NCI-H1436 treated with DMSO at 0.1 percent for 48 hours (cell line): ENCODE data around the gene INPP5A.
A peak's percentile ranks its signal among the peaks of the same experiment; 100 is the strongest.
"Not testable (repeated sequence)": the region's sequence is repeated elsewhere in the genome, so short reads cannot be mapped to it uniquely, and the experiment has no call there.

Experiments
- DNase-seq: peaks from one replicate; lab custom pipeline; 2025; lab: John Stamatoyannopoulos, UW

INPP5A gene

DNA sequence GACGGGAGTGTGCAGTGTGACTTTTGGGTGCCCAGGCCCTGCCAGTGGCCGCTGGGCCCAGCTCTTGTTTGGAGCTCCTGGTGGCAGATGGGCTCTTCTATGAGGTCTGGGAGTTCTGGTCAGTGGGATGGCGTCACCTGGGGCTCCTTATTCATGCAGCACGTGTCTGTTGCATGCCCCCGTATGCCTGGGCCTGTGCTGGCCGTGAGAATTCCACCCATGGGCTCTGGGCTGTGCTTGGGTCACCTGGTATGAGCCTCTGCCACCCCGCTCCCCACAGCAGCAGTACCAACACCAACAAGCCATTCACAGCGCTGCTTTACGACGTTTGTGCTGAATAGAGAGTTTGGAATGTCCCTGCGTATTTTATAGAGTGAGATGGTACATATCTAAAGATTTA is 27.1 kb downstream of the INPP5A start:
- no peak for DNase-seq

DNA sequence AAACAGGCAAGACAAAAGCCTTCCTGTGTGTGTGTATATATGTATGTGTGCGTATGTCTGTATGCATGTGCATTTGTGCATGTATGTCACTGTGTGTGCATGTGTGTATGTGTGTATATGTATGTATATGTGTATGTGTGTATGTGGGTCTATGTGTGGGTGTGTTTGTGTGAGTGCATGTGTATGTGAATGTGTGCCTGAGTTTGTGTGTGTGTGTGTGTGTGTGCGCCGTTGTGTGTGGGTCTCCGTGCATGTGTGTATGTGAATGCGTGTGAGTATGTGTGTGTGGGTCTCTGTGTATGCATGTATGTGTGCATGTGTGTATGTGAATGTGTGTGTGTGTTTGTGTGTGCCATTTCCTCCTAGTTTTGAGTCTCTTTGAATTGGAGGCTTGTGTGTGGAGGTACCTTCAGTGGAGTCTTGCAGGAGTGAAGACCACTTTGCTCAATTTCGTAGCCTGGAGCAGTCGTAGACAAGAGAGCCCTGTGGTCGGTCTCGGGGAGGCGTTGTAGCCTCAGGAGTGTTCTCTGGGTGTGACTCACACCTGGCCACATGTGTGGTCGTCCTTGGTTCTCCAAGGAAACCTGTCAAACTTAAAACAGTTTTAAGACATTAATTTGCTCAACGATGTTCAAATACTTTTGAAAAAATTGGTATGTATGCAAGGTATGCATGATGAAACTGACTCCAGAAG is 28.1 kb downstream of the INPP5A start:
- DNase-seq: no peak

DNA sequence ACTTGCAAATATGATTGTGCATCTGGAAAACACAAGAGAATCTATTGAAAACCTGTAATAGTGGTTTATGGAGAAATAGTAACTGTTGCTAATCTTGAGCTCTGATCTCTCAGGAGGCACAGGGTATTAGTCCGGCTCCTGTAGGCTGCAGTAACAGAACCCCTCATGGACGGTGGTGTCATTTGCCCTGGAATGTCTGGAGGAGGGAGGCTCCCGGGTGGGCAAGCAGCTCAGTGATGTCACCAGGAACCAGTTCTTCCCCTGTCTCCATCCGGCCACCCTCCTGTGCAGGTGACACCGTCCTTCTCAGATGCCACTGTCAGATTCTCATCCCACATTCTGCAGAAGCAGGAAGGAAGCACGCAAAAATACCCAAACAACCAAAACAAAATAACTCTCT is 29.3 kb downstream of the INPP5A start:
- no peak for DNase-seq

DNA sequence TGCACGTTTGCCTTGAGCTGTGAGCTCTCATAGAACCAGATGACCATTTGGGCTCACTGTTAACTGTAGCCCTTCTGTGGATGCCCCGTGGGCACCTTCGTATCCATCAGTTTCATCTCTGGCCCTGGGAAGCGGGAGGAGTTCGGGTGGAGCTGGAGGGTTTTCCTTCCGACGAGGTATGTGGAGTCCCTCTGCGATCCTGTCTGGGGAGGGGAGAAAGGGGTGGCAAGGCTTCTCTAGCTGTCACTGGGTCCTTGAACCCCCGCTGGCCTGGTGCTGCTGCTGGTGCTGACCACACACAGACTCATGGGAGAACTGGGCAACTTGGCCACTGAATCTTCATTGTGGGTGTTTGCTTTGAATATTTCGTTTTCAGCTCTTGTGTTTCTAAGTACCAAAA is 32.7 kb downstream of the INPP5A start:
- no peak for DNase-seq

DNA sequence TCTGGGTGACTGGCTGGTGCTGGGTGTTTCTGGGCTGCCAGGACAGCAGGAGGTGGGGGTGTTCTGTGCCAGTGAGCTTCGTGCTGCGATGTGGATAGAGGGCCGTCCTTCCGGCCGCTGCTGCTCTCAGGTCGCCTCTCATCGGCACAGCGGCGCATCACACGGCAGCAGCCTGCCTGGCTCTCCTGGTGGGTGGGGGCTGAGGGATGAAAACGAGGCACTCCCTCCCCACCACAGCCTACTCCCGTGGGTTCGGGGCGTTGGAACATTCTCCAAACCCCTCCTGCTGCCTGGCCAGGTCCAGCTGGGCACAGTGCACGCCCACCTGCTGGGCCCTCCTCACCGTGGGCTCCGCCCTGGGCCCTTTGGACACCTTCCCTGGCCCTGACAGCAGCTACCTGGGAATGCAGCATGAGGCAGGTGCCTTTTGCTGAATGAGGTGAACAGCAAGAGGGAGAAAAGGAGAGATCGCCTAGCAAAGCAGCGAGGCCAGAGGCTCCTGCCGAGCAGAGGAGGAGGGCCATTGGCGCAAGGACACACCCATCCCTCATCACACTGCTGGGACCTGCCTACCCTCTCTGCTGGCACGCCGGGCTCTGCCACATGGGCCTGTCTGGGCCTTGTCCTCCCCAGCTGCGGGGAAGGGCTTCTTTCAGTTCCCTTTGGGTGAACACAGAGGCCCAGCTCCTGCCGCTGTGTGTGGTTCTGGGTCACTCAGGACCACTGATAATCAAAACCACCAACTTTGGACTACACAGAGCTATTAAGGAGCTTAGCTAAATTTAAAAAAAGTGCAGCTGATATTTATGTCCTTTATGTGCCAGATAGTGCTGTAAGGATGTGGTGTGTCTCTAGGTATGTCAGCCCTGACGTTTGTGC is 33.4 kb downstream of the INPP5A start:
- DNase-seq: no peak

DNA sequence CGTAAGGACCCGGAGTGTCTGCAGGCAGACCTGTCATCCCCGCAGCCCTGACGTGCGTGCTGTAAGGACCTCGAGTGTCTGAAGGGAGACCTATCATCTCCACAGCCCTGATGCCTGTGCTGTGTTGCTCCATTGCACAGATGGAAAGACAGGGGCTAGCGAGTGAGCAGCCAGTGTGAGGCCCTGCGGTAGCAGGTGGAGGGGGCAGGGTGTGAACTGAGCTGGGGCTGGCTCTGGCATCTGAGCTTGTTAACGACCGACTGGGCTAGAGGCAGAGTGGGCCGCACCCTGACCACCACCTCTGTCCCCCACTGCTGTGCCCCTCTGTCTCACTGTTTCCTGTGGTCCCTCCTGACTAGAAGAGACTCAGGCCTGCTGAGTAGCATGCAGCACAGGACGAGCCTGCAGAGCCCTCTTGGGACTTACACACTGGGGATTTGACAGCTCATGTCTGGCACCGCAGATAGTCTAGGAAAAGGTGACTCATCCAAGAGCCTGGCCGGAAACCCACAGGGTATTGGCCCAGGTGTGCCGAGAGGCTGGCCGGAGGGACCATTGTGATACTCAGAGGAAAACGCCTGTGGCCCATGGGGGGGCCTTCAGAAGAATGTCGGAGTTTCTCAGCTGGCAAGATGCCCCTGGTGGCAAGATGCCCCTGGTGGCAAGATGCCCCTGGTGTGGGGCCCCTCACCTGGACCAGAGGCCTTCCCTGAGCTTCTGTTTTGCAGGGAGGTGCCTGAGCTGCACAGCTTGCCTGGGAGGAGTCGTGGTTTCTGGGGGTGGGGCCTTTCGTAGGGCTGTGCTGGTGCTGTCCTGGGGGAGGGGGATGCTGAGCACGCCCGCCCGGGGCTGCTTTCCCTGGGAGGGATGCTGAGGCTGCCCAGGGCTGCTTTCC is 34.3 kb downstream of the INPP5A start:
- peak; percentile 51 for DNase-seq

DNA sequence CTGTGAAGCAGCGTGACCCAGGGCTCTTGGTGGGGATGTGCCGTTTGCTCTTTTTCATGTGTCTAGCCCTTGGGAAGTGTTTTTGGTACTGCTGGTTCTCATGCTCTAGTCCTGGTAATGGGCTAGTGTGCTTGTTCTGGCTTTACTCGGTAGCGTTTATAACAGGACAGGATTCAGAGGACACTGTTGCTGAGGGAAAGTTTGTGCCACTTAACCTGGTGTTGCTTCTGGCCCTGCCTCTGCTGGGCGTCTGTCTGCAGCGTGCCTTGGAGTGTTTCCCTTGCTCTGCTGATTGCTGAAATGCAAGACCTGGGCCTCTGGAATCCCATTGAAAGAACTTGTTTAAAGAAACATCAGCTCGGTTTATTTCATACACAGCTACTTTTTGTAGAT is 35.0 kb downstream of the INPP5A start:
- DNase-seq: no peak

DNA sequence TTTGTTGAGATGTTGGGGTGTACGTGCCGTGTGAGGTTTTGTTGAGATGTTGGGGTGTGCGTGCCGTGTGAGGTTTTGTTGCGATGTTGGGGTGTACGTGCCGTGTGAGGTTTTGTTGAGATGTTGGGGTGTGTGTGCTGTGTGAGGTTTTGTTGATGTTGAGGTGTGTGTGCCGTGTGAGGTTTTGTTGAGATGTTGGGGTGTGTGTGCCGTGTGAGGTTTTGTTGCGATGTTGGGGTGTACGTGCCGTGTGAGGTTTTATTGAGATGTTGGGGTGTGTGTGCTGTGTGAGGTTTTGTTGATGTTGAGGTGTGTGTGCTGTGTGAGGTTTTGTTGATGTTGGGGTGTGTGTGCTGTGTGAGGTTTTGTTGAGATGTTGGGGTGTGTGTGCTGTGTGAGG is 35.4 kb downstream of the INPP5A start:
- DNase-seq: not testable (repeated sequence)

DNA sequence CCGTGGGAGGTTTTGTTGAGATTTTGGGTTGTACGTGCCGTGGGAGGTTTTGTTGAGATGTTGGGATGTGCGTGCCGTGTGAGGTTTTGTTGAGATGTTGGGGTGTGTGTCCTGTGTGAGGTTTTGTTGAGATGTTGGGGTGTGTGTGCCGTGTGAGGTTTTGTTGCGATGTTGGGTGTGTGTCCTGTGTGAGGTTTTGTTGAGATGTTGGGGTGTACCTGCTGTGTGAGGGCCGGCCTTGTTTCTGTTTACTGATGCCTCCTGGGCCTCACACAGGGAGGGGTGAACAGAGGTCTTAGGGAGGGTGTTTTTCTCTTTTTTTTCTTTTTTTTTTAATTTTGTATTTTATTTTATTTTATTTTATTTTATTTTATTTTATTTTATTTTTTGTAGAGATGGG is 36.7 kb downstream of the INPP5A start:
- no peak for DNase-seq

DNA sequence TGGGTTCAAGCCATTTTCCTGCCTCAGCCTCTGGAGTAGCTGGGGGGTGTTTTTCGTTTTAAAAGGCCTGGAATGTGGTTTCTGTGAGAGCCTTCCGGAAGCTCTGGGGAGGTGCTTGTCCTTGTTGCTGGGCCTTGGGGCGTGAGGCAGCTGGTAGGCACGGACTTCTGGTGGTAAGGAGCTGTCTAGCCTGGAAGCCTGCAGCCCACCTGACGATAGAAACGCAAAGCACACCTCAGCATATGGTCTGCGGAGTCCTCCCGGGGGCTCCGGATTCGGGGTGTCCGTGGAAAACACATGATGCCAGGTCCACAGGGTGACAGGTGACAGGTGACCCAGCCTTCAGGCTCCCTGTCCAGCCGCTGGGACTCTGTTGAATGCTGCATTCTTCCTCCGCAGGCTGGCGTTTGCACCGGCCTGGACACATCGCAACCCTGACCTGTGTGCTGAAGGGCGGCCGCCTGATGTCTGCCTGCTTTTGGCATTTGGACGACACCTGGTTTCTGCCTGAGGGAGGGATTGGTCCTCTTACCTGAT is 37.3 kb downstream of the INPP5A start:
- DNase-seq: no peak

DNA sequence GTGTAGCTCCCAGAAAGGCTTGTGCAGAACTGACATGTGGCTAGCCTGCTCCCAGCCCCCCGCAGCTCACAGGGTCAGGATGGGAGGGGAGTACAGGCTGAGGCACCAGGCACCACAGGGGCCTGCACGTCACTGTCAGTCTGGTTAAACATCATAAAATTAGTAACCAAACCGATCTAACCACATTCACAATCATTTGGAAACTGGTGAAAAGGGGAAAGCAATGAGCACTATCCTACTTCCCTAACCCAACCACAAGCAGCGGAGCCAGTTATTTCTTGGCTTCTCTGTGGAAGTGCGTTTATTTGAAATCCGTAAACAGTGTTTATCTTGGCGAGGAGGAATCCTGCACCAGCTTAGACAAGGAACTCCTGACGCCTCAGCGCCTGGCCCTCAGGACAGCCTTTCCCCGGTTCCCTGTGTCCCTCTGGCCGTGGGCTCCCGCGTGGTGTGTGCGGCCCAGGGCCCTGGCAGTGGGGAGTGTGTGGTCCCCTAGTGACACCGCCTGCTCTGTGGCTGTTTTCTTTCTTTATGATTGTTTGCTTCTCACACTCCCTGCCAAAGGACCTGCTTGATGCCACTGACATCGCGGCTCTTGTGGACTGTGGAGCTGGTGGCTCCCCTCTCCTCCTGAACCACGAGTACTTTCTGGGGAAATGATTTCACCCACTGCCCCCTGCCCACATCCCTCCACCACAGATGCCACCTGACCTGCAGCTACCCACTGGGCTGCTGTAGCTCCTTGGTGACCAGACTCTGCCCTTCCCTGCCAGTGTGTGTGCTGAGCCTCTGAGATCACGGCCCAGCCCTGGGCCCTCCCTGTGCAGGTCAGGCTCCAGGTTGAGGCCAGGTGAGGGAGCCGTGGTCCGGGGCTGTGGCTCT is 38.0 kb downstream of the INPP5A start:
- DNase-seq: no peak

DNA sequence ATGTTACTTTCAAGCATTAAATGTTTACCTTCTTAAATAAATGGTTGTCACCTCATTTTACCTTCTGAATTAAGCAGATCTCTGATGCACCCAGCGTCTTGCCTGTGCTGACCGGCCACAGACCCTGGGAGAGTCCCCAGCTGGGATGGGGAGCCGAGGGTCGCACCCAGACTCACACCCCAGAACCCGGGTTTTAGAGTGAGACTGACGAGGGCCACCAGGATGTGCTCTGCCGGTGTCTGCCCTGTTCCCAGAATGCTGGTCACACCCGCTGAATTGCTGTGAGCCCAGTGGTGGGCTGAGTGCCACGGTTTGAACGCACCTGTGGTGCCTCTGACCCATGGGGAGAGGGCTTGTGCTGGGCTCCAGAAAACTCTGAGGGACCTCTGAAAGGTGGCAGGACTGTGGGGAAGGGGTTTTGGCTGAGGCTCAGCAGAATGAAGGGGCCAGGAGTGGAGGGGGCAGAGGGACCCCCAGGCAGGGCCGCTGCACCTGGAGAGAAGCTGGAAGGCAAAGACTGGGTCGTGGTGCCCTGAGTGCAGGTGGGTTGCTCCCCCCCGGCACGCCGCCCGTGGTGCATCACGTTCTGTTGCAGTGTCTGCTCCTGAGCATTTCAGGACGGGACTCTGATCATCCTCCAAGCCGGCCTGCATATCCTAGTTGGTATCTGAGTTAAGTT is 39.2 kb downstream of the INPP5A start:
- DNase-seq: no peak

DNA sequence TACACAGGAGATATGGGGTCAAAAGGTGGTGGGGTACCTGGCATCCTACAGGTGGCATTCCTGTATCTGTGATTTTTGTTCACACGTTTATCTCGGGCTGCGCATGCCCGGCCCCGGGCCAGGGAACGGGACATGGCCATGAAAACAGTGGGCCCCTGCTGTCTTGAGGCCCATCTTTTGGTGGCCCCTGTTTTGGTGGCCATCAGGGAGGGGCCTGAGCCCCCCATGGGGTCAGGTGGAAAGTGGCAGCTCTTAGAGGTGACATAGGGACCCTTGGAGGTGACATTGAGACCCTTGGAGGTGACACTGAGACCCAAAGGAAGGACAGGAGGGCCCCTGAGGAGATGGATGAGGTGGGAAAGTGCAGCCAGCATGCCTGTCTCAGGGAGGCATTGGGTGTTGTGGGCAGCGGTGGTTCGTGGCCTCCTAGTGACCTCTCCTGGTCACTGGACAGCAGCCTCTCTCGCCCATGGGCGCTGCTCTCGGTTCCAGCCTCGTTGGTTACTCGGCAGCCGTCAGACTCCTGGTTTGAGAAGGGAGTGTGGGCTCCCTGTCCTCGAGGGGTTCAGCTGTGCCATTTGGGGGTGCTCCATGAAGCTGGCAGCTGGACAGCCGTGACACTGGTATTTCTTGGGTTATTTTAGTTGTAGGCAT is 39.9 kb downstream of the INPP5A start:
- no peak for DNase-seq

DNA sequence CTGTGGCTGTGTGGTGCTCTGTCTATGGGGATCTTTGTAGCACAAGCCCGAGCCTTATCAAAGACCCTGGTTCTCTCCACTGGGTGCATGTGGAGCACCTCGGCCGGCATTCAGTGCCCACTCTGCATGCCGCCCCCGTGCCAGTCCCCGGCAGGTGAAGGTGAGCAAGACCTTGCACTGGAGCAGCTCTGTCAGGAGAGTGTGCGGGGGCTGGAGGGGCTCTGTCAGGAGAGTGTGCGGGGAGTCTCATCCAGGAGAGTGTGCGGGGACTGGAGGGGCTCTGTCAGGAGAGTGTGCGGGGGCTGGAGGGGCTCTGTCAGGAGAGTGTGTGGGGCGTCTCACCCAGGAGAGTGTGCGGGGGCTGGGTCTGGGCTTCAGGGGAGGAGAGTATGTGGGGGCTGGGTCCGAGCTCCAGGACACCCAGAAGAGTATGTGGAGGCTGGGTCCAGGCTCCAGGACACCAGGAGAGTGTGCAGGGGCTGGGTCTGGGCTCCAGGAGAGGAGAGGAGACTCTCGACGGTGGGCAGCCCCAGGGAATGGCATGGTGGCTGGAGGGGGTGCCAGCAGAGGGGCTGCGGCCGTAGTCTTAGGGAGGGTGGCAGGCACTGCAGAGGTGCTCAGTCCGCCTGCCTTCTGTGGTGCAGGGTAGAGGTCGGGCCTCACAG is 40.8 kb downstream of the INPP5A start:
- DNase-seq: no peak

DNA sequence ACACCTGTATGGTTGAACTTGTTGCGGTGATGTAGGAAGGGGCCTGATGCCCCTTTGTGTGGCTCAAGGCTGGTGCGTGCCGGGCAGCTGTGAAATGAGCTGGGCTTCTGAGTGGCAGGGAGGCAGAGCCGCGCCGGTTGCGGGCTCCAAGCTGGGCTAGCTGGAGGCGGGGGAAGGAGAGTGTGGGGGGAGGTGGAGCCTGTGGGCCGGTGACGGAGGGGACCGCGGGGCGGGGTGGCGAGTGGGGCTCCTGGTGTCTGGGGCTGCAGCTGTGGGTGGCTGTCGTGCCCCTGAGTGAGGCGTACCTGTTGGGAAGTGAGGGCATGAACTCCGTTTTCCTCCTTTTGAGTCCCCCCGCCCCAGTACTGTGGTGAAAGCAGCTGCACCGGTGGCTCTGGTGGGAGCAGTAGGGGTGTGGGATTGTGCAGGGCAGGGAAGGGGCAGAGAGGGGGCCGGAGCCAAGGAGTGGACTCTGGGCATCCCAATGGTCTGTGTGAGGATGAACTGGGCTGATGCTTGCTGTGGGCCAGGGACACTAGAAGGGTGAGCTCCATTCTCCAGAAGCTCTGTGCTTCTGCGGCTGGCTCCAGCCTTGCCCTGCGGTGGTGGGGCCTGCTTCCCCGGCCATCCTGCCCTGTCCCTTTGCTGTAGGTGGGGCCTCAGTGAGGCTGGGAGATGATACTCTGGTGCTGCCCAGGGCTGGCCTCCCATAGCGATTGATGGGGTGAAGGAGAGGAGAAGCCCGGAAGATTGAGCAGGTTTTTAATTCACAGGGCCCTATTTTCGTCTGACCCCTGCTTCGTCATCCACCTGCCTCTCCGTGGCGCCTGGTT is 41.7 kb downstream of the INPP5A start:
- no peak for DNase-seq

DNA sequence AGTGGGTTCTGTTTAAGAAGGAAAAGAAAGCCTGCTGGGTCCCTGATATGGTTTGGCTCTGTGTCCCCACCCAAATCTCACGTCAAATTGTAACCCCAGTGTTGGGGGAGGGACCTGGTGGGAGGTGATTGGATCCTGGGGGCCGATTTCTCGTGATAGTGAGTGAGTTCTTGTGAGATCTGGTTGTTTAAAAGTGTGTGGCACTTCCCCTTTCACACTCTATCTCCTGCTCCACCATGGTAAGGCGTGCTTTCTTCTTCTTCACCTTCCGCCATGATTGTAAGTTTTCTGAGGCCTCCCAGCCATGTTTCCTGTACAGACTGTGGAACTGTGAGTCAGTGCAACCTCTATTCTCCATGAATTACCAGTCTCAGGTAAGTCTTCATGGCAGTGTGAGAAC is 42.6 kb downstream of the INPP5A start:
- DNase-seq: no peak

DNA sequence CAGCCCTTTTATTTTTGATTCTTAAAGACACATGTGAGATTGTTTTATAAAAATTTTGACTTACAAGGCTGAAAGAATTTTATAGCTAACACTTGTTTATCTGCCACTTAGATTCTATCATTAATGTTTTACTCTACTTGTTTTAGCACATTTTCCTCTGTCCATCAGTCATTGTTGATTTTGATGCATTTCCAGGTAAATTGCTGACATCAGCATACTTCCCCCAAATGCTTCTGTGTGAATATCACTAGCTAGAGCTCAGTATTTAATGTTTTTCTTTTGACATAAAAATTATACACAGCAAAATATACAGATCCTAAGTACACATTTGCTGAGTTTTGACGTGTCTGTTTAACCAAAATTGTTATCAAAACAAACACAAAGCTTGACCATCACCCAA is 43.0 kb downstream of the INPP5A start:
- DNase-seq: no peak

DNA sequence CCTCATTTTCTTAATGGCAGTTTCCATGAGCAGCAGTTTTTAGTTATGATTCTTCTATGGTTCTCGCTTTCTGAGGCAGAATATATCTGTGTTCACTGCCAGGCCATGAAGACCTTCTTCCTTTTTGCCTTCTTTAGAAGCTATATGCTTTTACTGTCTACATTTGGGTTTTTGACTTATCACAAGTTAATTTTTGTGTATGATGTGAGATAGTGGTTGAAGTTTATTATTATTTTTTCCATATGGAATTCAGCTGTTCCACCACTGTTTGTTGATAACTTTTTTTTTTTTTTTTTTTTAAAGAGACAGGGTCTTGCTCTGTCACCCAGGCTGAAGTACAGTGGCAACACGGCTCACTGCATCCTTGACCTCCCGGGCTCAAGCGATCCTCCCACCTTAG is 44.5 kb downstream of the INPP5A start:
- no peak for DNase-seq

DNA sequence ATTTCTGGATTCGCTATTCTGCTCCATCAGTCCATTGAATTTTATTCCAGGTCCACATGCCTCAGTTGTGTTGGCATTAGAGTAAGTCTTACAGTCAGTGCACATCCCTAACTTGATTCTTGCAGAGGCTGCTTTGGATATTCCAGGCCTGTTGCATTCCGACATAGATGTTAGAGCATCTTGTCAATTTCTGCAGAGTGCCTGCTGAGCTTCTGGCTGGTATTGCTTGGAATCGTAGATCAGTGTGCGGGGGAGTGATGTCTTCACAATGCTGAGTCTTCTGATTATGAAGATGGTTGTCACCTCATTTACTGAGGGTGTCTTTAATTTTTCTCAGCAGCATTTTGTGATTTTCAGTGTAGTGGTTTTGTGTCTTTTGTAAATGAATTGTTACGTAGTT is 45.2 kb downstream of the INPP5A start:
- no peak for DNase-seq
